Measurements from ENCODE around the gene FBRSL1. TPM values are rescaled to one million over a fixed set of nuclear protein-coding genes. Genes with fewer than 3 reads are reported as not detected.

The FBRSL1 gene
- total RNA-seq, 1 donor from 2014 or later: 3.6 TPM

- DNase-seq (ENCODE audit: low read depth in 2 of 2): no peak
Measured at GRCh38 chr12:132539016-132539773, 49.2 kb downstream of the FBRSL1 start.

GRCh38 chr12:132540436-132540835 lies 50.5 kb downstream of the FBRSL1 start:
- DNase-seq (ENCODE audit: low read depth in 2 of 2): no peak

- no peak for DNase-seq (ENCODE audit: low read depth in 2 of 2)
Measured at GRCh38 chr12:132541200-132541599, 51.2 kb downstream of the FBRSL1 start.

- no peak for DNase-seq (ENCODE audit: low read depth in 2 of 2)
Measured at GRCh38 chr12:132541996-132542395, 52.0 kb downstream of the FBRSL1 start.

GRCh38 chr12:132542661-132543060 lies 52.7 kb downstream of the FBRSL1 start:
- no peak for DNase-seq (ENCODE audit: low read depth in 2 of 2)

- no peak for DNase-seq (ENCODE audit: low read depth in 2 of 2)
Measured at GRCh38 chr12:132543298-132544079, 53.5 kb downstream of the FBRSL1 start.

- DNase-seq (ENCODE audit: low read depth in 2 of 2): no peak
Measured at GRCh38 chr12:132544080-132544397, 54.1 kb downstream of the FBRSL1 start.

GRCh38 chr12:132544498-132544897 lies 54.5 kb downstream of the FBRSL1 start:
- DNase-seq (ENCODE audit: low read depth in 2 of 2): no peak

GRCh38 chr12:132545164-132545953 lies 55.4 kb downstream of the FBRSL1 start:
- no peak for DNase-seq (ENCODE audit: low read depth in 2 of 2)

GRCh38 chr12:132545955-132546354 lies 56.0 kb downstream of the FBRSL1 start:
- no peak for DNase-seq (ENCODE audit: low read depth in 2 of 2)

GRCh38 chr12:132546647-132547046 lies 56.7 kb downstream of the FBRSL1 start:
- DNase-seq (ENCODE audit: low read depth in 2 of 2): no peak

GRCh38 chr12:132547205-132547740 lies 57.3 kb downstream of the FBRSL1 start:
- no peak for DNase-seq (ENCODE audit: low read depth in 2 of 2)

- DNase-seq (ENCODE audit: low read depth in 2 of 2): no peak
Measured at GRCh38 chr12:132548430-132549058, 58.6 kb downstream of the FBRSL1 start.

- DNase-seq (ENCODE audit: low read depth in 2 of 2): no peak
Measured at GRCh38 chr12:132549059-132549458, 59.1 kb downstream of the FBRSL1 start.

GRCh38 chr12:132550014-132550802 lies 60.3 kb downstream of the FBRSL1 start:
- no peak for DNase-seq (ENCODE audit: low read depth in 2 of 2)

GRCh38 chr12:132550830-132551640 lies 61.1 kb downstream of the FBRSL1 start:
- no peak for DNase-seq (ENCODE audit: low read depth in 2 of 2)

GRCh38 chr12:132551641-132552031 lies 61.7 kb downstream of the FBRSL1 start:
- no peak for DNase-seq (ENCODE audit: low read depth in 2 of 2)

GRCh38 chr12:132554845-132555630 lies 65.1 kb downstream of the FBRSL1 start:
- DNase-seq (ENCODE audit: low read depth in 2 of 2): peak in 1 of 2 donors; percentile 33

- no peak for DNase-seq (ENCODE audit: low read depth in 2 of 2)
Measured at GRCh38 chr12:132555686-132556085, 65.7 kb downstream of the FBRSL1 start.

Measured in lung microvascular endothelial cell (primary cell).